HuH-7 (cell line): Measurements from ENCODE around the gene SERPINF2.
"Not testable (repeated sequence)": the region's sequence is repeated elsewhere in the genome, so short reads cannot be mapped to it uniquely, and the experiment has no call there.

Experiments used
- DNase-seq: peaks from one replicate; pipeline ENCODE4 v3.0.0; 2011; ENCODE audit warnings: low spot score

Gene SERPINF2

GRCh38 chr17:1789936-1790335 is 47.3 kb downstream of the SERPINF2 start:
- no peak for DNase-seq

GRCh38 chr17:1792495-1793446 is 50.1 kb downstream of the SERPINF2 start:
- DNase-seq: no peak

GRCh38 chr17:1793447-1793806 is 50.8 kb downstream of the SERPINF2 start:
- no peak for DNase-seq

- DNase-seq: no peak
These were observed 54.1 kb downstream of the SERPINF2 start for GRCh38 chr17:1796800-1797199.

GRCh38 chr17:1797323-1797722 is 54.7 kb downstream of the SERPINF2 start:
- no peak for DNase-seq

- DNase-seq: not testable (repeated sequence)
These were observed 55.2 kb downstream of the SERPINF2 start for GRCh38 chr17:1797846-1798245.

- DNase-seq: no peak
These were observed 57.6 kb downstream of the SERPINF2 start for GRCh38 chr17:1800240-1800639.

- no peak for DNase-seq
These were observed 58.0 kb downstream of the SERPINF2 start for GRCh38 chr17:1800712-1801111.

GRCh38 chr17:1802429-1802828 is 59.8 kb downstream of the SERPINF2 start:
- no peak for DNase-seq

GRCh38 chr17:1803280-1803679 is 60.6 kb downstream of the SERPINF2 start:
- DNase-seq: no peak
